LNCaP clone FGC (cell line): ENCODE results near the gene ADARB2.

Experiments used
- DNase-seq: peaks from one replicate; pipeline ENCODE4 v3.0.0-alpha.2; 2011; ENCODE audit warnings: low read depth
- H3K4me3 ChIP-seq: 2 replicates; pipeline ENCODE4 v1.5.1; 2011; ENCODE audit warnings: mild to moderate bottlenecking, low read depth, low read length, control low read depth
- TF ChIP-seq, protein P1 (sequence below): IDR thresholded peaks from 2 replicates; pipeline ENCODE4 v1.5.1; 2012; ENCODE audit warnings: mild to moderate bottlenecking; ENCODE audit not compliant: control insufficient read depth, insufficient read depth; ENCODE audit errors: extremely low read depth

Gene ADARB2

DNA sequence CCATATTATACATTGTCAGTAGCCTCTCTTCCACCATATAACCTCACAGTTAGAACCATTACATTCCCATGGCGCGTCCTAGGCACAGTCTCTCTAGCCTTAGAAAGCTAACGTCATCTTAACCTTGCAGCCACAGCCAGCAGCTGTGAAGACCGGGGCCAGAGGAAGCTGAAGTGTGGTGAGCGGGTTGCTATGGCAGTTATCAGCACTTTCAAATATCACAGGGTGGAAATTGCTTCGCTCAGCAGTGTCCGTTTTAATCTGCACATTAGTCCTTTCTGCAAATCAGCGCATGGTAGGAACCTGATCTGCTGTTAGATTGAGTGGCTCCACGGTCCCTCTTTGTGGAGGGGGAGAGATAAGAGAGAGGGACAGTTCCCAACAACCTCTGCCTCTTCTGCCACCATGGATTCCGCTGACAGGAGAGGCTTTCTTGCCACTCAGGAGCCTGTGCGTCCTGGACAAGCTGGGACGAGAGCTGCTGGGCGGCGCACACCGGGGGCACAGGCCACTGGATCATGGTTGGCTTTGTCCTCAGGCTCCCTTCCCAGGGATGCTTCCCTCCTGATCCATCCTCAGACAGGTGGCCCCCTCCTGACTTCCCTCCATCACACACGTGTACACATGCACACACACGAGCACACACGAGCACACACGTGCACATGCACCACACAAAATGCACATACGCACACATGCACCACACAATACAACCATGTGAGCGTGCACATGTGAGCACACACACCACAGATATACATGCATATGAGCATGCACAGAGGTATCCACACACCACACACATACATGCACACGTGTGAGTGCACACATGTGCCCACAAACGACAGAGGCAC lies 587.3 kb downstream of the ADARB2 start:
- no peak for DNase-seq
- TF ChIP-seq, protein P1, sequence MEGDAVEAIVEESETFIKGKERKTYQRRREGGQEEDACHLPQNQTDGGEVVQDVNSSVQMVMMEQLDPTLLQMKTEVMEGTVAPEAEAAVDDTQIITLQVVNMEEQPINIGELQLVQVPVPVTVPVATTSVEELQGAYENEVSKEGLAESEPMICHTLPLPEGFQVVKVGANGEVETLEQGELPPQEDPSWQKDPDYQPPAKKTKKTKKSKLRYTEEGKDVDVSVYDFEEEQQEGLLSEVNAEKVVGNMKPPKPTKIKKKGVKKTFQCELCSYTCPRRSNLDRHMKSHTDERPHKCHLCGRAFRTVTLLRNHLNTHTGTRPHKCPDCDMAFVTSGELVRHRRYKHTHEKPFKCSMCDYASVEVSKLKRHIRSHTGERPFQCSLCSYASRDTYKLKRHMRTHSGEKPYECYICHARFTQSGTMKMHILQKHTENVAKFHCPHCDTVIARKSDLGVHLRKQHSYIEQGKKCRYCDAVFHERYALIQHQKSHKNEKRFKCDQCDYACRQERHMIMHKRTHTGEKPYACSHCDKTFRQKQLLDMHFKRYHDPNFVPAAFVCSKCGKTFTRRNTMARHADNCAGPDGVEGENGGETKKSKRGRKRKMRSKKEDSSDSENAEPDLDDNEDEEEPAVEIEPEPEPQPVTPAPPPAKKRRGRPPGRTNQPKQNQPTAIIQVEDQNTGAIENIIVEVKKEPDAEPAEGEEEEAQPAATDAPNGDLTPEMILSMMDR = no peak

DNA sequence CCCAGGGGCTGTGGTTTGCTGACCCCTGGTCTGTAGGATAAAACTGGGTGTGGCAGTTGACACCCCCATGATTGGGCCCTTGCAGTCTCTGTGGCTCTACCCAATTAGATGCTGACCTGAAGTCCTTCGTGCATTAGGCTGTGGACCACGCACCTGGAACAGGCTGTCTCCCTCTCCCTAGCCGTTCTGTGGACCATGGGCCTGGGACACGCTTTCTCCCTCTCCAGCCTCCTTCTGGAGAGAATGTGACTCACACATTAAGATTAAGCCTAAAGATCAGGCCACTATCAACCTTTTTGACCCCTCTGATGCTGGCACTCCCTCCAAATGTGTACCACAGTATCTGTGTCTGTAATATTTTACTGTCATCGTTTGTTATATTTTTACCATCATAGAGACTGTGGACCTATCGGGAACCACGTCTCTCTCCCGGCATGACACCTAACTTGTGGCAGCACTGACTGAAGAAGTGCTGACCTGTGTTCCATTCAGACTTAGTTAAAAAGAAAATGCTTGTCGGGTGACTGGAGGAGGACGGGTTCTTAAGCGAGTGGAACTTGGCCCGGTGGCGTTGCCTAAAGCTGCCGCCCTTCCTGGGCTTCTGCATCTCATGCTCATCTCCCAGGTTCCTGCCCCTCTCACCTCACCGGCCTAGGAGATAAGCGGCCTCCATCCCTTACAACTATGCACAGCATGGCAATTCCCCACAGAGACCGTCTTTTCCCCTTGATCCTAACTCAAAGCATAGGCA lies 588.3 kb downstream of the ADARB2 start:
- no peak overlapping the region for H3K4me3 ChIP-seq
- TF ChIP-seq, protein P1 = no peak
- no peak for DNase-seq

More for the DNA sequence above, 587.3 kb downstream of the ADARB2 start:
- H3K4me3 ChIP-seq = no peak overlapping the region

- no peak overlapping the region for H3K4me3 ChIP-seq
- TF ChIP-seq, protein P1 = no peak
- DNase-seq = no peak
Observed at GRCh38 chr10:1147810-1148209, 589.5 kb downstream of the ADARB2 start.

GRCh38 chr10:1142596-1142995 lies 594.7 kb downstream of the ADARB2 start:
- TF ChIP-seq, protein P1 = peak; percentile 43
- DNase-seq = no peak

DNA sequence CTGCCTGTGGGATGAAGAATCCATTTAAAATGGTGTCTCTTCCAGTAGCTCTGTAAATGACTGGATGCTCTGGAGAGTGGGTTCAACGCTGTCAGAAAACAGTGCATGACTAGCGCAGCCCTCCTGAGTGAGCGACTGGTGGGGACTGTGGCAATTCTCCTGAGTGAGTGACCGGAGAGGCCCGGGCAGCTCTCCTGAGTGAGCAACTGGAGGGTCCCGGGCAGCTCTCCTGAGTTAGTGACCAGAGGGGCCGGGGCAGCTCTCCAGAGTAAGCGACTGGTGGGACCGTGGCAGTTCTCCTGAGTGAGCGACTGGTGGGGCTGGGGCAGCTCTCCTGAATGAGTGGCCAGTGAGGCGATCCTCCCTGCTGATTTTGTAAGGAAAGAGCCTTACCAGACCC lies 595.6 kb downstream of the ADARB2 start:
- H3K4me3 ChIP-seq = no peak overlapping the region
- DNase-seq = no peak
- TF ChIP-seq, protein P1 = no peak

More at GRCh38 chr10:1142596-1142995, 594.7 kb downstream of the ADARB2 start:
- H3K4me3 ChIP-seq = no peak overlapping the region

- H3K4me3 ChIP-seq = no peak overlapping the region
- TF ChIP-seq, protein P1 = no peak
- DNase-seq = no peak
Observed at GRCh38 chr10:1141261-1141660, 596.1 kb downstream of the ADARB2 start.
